Adipocyte (in vitro differentiated cells): Measurements from ENCODE around the gene ACKR3.

Experiments used
- DNase-seq: peaks from one replicate; pipeline ENCODE4 v3.0.0-alpha.2; 2015; ENCODE audit warnings: low read depth
- H3K27me3 ChIP-seq: replicated peaks from 2 replicates; pipeline ENCODE4 v1.7.0; 2013; ENCODE audit warnings: mild to moderate bottlenecking, low read length, moderate library complexity; ENCODE audit not compliant: control insufficient read depth, insufficient read depth
- H3K36me3 ChIP-seq: 2 replicates; pipeline ENCODE4 v1.7.0; 2013; ENCODE audit warnings: low read length, mild to moderate bottlenecking, moderate library complexity; ENCODE audit not compliant: control insufficient read depth, insufficient read depth, severe bottlenecking
- H3K4me1 ChIP-seq: 2 replicates; pipeline ENCODE4 v1.7.0; 2013; ENCODE audit warnings: mild to moderate bottlenecking, low read length, moderate library complexity; ENCODE audit not compliant: control insufficient read depth, insufficient read depth
- H3K4me3 ChIP-seq: 2 replicates; pipeline ENCODE4 v1.7.0; 2013; ENCODE audit warnings: mild to moderate bottlenecking, low read length, moderate library complexity
- H3K9ac ChIP-seq: 2 replicates; pipeline ENCODE4 v1.7.0; 2013; ENCODE audit warnings: mild to moderate bottlenecking, low read length, moderate library complexity
- H3K9me3 ChIP-seq: 2 replicates; pipeline ENCODE4 v1.7.0; 2013; ENCODE audit warnings: mild to moderate bottlenecking, low read length, moderate library complexity; ENCODE audit not compliant: control insufficient read depth

Gene ACKR3

DNA sequence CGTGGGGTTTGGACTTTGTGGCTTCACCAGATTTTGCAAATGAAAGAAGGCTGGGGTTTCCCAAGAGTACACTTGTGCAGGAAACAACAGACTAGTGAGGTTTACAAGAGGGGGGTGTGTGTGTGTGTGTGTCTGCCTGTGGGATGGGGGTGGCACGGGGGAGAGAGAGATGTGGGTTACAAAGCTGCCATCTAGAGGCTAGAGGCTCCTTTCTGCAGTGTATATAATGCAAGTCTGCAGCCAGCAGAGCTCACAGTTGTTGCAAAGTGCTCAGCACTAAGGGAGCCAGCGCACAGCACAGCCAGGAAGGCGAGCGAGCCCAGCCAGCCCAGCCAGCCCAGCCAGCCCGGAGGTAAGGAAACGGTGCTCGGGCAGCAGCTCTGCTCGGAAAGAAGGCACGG, at the start of gene ACKR3:
ACKR3 (plus strand) TSS at position 253 of the 401 bp plus-strand sequence. CDS start 10,641 bp downstream, outside the sequence.
- DNase-seq = peak; percentile 85
- H3K4me3 ChIP-seq = peak within 1 kb of the TSS; percentile 92
- H3K9ac ChIP-seq = peak within 1 kb of the TSS; percentile 91
- H3K4me1 ChIP-seq = peaks cover 55% of the 10 kb centered on the region
- H3K9me3 ChIP-seq = no peaks in the 10 kb centered on the region
- H3K27me3 ChIP-seq = no peaks in the 10 kb centered on the region
- no peaks in the 10 kb centered on the region for H3K36me3 ChIP-seq

DNA sequence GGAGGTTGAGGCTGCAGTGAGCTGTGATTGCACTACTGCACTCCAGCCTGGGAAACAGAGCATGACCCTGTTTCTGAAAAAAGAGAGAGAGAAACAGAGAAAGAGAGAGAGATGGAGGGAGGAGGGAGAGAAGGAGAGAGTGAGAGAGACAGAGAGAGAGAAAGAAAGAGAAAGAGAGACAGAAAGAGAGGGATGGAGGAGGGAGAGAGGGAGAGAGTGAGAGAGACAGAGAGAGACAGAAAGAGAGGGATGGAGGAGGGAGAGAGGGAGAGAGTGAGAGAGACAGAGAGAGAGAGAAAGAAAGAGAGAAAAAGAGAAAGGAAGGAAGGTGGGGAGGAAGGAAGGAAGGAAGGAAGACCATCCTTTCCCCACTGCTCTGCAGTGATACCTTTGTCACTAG, 48.1 kb upstream of the ACKR3 start:
- no peak overlapping the region for H3K4me3 ChIP-seq
- no peaks in the 10 kb centered on the region for H3K4me1 ChIP-seq
- DNase-seq = no peak
- H3K9me3 ChIP-seq = peaks cover 5% of the 10 kb centered on the region
- H3K9ac ChIP-seq = no peak overlapping the region
- no peaks in the 10 kb centered on the region for H3K36me3 ChIP-seq
- peaks cover 19% of the 10 kb centered on the region for H3K27me3 ChIP-seq

DNA sequence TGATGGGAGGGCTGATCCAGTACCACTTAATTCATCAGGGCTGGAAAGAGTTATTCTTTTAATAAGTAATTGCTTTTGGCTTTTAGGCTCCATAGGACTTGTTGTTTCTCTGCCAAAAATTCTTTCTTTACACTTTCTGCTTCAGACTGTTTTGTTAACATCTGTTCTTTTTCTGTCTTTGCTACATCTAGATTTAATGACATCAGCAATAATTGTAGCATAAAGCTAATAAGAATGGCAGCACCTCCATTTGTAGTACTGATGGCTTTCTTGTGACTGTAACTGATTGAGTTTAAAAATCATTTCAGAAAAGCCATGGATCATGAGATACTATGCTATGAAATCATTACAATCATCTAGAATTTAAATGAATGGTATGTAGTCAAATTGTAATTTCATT, 46.4 kb upstream of the ACKR3 start:
- H3K36me3 ChIP-seq = no peaks in the 10 kb centered on the region
- H3K27me3 ChIP-seq = peaks cover 20% of the 10 kb centered on the region
- H3K9me3 ChIP-seq = peaks cover 5% of the 10 kb centered on the region
- no peak for DNase-seq
- no peak overlapping the region for H3K4me3 ChIP-seq
- no peaks in the 10 kb centered on the region for H3K4me1 ChIP-seq
- no peak overlapping the region for H3K9ac ChIP-seq

DNA sequence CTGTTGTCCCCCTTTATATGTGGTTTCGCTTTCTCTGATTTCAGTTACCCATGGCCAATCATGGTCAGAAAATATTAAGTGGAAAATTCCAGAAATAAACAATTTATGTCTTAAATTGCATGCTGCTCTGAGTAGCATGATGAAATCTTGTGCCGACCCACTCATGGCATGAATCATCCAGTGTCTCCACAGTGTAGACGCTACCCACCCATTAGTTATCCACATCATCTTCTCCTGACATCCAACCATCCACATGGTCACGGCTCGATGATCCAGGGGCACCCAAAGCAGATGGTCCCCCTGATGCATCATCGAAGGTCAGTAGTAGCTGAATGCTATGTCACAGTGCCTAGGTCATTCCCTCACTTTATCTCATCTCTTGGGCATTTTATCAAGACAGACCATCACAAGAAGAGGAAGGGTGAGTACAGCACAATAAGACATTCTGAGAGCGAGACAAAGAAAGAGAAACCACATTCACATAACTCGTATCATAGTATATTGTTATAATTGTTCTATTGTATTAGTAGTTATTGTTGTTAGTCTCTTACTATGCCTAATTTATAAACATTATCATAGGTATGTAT, 44.1 kb upstream of the ACKR3 start:
- H3K36me3 ChIP-seq = no peaks in the 10 kb centered on the region
- peaks cover 15% of the 10 kb centered on the region for H3K27me3 ChIP-seq
- peak; percentile 19 for DNase-seq
- no peak overlapping the region for H3K4me3 ChIP-seq
- H3K9me3 ChIP-seq = peaks cover 5% of the 10 kb centered on the region
- no peak overlapping the region for H3K9ac ChIP-seq
- H3K4me1 ChIP-seq = no peaks in the 10 kb centered on the region

DNA sequence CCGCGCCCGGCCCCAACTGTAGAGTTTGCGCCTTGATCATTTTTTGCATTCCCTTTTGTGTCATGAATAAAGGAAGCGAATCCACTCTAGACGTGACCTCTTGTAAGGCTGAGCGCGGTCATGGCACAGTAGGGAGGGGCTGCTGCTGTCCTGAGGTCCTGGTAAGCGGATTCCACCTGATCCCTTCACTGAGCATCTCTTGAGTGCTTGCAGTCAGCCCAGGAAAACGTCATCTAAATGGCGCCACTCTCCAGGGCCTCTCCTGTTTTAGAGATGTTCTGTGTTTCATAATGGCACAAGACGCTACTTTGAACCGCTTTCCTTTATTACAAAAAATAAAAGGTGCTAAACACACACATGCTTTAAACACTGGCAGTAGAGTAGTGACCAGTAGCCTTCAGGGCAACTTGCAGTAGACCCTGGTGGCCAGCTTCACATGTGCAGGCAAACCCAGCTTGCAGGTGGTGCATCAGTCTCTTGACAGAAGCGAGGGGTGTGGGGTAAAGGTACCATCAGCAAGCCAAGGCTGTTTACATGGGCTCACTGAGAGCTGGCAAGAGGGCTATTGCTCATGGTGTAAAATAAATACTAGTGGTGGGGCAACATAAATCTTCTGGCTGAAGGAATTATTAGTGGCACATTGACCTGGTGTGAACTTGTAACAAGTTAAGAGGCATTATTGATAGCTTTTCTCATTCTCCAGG, 43.0 kb upstream of the ACKR3 start:
- H3K4me1 ChIP-seq = no peaks in the 10 kb centered on the region
- peaks cover 9% of the 10 kb centered on the region for H3K27me3 ChIP-seq
- peaks cover 5% of the 10 kb centered on the region for H3K9me3 ChIP-seq
- no peak overlapping the region for H3K4me3 ChIP-seq
- H3K36me3 ChIP-seq = no peaks in the 10 kb centered on the region
- no peak overlapping the region for H3K9ac ChIP-seq
- no peak for DNase-seq

DNA sequence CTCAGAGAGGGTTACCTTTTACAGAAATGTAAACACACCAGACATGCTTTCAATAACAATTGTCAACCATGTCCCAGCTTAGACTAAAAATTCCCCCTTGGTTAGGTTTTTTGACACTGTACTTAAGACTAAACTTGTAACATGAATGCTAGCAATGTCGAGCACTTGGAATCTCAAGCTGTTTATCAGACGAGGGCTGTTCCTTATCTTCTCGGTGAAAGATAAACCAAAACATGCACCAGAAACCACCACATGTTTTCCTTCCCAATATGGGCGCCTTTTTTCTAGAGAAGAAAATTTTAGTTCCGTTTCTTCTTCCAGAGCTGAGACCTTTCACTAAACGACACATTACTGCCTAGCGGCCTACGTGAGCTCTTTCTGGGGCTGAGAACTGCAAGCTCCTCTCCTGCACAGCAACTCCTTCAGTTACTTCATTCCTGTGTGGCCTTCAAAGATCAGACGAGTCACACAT, 42.4 kb upstream of the ACKR3 start:
- Histone ChIP-seq H3K4me3 (no peak overlapping the region), H3K4me1 (no peaks in the 10 kb centered on the region), H3K27me3 (peaks cover 4% of the 10 kb centered on the region), H3K36me3 (no peaks in the 10 kb centered on the region), H3K9me3 (peaks cover 5% of the 10 kb centered on the region), H3K9ac (no peak overlapping the region)
- DNase-seq = no peak

DNA sequence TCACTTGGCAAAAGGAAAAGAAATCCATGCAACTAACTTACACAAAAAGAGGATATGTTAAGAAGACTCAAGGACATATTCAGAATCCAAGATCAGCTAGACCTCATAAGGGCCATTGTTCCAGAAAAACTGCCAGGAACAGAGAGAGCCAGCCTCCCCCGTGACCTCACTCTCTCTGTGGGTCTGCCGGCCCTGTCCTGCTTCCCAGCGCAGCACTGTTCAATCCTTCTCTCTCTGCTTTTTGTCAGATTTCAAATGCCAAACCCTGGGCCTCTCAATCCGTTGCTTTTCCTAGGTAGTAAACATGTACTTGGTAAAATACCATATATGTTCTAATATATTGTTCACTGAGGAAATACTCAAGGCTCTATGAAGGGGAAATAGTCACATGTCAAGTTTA, 40.0 kb upstream of the ACKR3 start:
- no peak for DNase-seq
- Histone ChIP-seq H3K36me3 (no peaks in the 10 kb centered on the region), H3K4me1 (no peaks in the 10 kb centered on the region)

DNA sequence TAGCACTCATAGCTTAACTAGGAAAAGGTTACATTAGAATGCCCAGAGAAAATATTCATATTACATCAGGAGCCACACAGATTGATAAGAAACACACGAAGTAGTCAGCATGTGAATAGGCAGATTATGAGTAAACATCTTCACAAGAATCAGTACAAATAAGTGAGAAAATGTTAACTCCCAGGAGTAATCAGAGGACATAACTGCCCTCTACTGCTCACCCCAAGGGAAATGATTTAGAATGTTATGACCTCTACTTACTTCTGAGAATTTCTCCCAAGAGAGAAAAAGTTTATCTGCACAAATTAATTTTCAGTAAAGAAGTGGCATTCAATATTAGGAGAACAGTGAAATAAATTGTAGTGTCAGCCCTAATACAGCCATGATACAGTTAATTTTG, 39.1 kb upstream of the ACKR3 start:
- H3K27me3 ChIP-seq = peaks cover 4% of the 10 kb centered on the region
- no peaks in the 10 kb centered on the region for H3K9me3 ChIP-seq
- H3K4me1 ChIP-seq = no peaks in the 10 kb centered on the region
- no peak for DNase-seq
- no peak overlapping the region for H3K9ac ChIP-seq
- no peak overlapping the region for H3K4me3 ChIP-seq
- H3K36me3 ChIP-seq = no peaks in the 10 kb centered on the region

More for the DNA sequence above, 40.0 kb upstream of the ACKR3 start:
- peaks cover 4% of the 10 kb centered on the region for H3K27me3 ChIP-seq
- no peak overlapping the region for H3K4me3 ChIP-seq
- no peaks in the 10 kb centered on the region for H3K9me3 ChIP-seq
- no peak overlapping the region for H3K9ac ChIP-seq

DNA sequence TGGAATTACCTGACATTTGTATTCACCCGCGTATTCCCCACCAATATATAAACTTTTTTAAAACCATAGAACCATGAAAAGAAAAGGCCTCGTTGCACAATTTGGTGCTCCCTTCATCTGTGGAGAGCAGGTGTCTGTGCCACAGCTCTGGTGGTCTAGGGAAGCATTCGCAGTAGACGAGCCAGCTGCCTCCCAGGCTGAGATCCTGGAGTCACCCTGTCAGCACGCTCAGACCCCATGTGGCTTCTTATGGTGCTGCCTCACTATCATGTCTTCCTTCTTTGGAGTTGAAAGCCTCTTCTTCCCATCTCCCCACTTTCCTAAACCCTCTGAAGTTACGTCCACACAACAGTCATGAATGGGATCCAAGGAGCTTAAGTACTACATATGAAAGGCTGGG, 38.4 kb upstream of the ACKR3 start:
- Histone ChIP-seq H3K4me3 (no peak overlapping the region), H3K9ac (no peak overlapping the region), H3K9me3 (no peaks in the 10 kb centered on the region), H3K36me3 (no peaks in the 10 kb centered on the region), H3K27me3 (peaks cover 6% of the 10 kb centered on the region), H3K4me1 (no peaks in the 10 kb centered on the region)
- no peak for DNase-seq

DNA sequence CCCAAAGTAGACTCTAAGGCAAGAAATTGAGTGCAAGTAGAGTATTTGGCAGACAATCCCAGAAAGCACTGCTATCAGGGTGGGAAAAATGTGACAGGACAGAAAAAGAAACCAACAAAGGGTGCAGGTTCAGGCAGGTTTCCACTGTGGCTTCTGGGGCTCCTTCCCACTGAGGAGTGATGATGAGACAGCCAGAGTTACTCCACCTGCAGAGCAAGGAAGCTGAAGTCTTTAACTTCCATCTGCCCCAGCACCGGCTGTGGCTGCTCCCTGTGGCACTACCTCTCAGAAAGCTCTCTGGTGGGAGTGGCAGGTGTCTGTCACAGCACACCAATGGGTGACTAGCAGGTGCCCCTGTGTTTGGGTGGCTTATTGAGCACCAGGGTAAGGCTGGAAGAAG, 37.6 kb upstream of the ACKR3 start:
- Histone ChIP-seq H3K9me3 (no peaks in the 10 kb centered on the region), H3K36me3 (no peaks in the 10 kb centered on the region), H3K27me3 (peaks cover 13% of the 10 kb centered on the region), H3K4me3 (no peak overlapping the region), H3K9ac (no peak overlapping the region), H3K4me1 (no peaks in the 10 kb centered on the region)
- no peak for DNase-seq

DNA sequence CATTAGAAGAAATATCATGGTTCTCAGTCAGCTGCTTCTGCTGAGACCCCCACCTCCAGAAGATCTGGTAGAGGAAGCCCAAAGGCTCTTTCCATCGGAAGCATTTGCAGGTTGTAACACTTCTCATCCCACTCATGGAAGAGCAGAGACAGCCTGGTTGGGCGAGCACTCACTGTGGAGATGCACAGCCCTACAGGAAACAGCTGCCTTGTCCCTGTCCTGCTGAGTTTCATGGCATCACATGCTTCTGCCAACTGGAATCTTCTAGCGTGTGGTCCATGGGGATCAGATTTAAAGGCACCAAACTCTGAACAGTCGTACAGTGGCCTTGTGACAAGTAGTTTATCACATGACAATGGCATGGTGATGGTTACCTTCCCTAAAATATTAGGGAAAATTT, 36.3 kb upstream of the ACKR3 start:
- H3K4me3 ChIP-seq = no peak overlapping the region
- no peak overlapping the region for H3K9ac ChIP-seq
- H3K4me1 ChIP-seq = no peaks in the 10 kb centered on the region
- no peak for DNase-seq
- peaks cover 12% of the 10 kb centered on the region for H3K27me3 ChIP-seq
- no peaks in the 10 kb centered on the region for H3K9me3 ChIP-seq
- H3K36me3 ChIP-seq = no peaks in the 10 kb centered on the region
